Measurements from ENCODE around the gene RASL10A.

DNA sequence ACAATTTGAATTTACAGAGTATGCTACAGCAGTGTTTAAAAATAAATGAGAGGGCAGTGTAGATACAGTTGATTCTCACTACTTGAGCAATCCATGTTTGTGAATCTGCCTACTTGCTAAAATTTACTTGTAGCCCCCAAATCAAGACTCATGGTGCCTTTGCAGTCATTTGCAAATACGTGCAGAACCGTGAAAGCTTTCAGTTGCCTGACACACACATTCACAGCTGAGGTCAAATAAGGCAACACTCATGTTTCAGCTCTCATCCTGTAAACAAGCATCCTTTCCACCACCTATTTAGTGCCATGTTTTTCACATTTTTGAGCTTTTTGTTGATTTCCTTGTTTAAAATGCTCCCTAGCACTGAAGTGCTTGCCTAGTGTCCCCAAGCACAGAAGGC lies 32.5 kb upstream of the RASL10A start:
- TF ChIP-seq, protein P1, sequence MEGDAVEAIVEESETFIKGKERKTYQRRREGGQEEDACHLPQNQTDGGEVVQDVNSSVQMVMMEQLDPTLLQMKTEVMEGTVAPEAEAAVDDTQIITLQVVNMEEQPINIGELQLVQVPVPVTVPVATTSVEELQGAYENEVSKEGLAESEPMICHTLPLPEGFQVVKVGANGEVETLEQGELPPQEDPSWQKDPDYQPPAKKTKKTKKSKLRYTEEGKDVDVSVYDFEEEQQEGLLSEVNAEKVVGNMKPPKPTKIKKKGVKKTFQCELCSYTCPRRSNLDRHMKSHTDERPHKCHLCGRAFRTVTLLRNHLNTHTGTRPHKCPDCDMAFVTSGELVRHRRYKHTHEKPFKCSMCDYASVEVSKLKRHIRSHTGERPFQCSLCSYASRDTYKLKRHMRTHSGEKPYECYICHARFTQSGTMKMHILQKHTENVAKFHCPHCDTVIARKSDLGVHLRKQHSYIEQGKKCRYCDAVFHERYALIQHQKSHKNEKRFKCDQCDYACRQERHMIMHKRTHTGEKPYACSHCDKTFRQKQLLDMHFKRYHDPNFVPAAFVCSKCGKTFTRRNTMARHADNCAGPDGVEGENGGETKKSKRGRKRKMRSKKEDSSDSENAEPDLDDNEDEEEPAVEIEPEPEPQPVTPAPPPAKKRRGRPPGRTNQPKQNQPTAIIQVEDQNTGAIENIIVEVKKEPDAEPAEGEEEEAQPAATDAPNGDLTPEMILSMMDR (IDR thresholded peaks at IDR 0.05), result no peak
- TF ChIP-seq POLR2A (IDR thresholded peaks at IDR 0.05) (no peak), POLR2AphosphoS5 (IDR thresholded peaks at IDR 0.05; ENCODE audit: insufficient read depth in 1 of 2, low read depth in 1 of 2) (no peak)
